OCI-LY1 (cell line): ENCODE data around the gene TIAM1.
A peak's percentile ranks its signal among the peaks of the same experiment; 100 is the strongest.

Experiments used
- H2AFZ ChIP-seq: fragments of 200-600 bp; sonication (generic), shearing (Covaris generic); 2 replicates; pipeline ENCODE4 v1.6.0; 2014; ENCODE audit warnings: antibody characterized with exemption, mild to moderate bottlenecking, low read length
- H3F3A ChIP-seq: fragments of 200-600 bp; sonication (generic), shearing (Covaris generic); 2 replicates; pipeline ENCODE4 v1.6.0; 2014; ENCODE audit warnings: mild to moderate bottlenecking, antibody characterized with exemption, low read length, moderate library complexity; ENCODE audit not compliant: insufficient read depth
- H3K27ac ChIP-seq: fragments of 200-600 bp; sonication (generic); 2 replicates; pipeline ENCODE4 v1.5.1; 2014; ENCODE audit warnings: low read length, mixed run types, mild to moderate bottlenecking, low read depth; ENCODE audit not compliant: poor library complexity, severe bottlenecking
- H3K27me3 ChIP-seq: fragments of 200-600 bp; sonication (generic); 2 replicates; pipeline ENCODE4 v1.6.0; 2014; ENCODE audit warnings: antibody characterized with exemption, mild to moderate bottlenecking, low read length, moderate library complexity; ENCODE audit not compliant: insufficient read depth
- H3K36me3 ChIP-seq: fragments of 200-600 bp; sonication (generic); 2 replicates; pipeline ENCODE4 v1.6.1; 2014; ENCODE audit warnings: mild to moderate bottlenecking, antibody characterized with exemption, low read length, moderate library complexity, mixed read lengths; ENCODE audit not compliant: insufficient read depth
- H3K4me1 ChIP-seq: fragments of 200-600 bp; sonication (generic); 2 replicates; pipeline ENCODE4 v1.5.1; 2014; ENCODE audit warnings: mild to moderate bottlenecking, low read length, moderate library complexity; ENCODE audit not compliant: insufficient read depth, severe bottlenecking
- H3K4me2 ChIP-seq: fragments of 200-600 bp; sonication (generic), shearing (Covaris generic); 2 replicates; pipeline ENCODE4 v1.6.1; 2014; ENCODE audit warnings: low read length
- H3K4me3 ChIP-seq: fragments of 200-600 bp; sonication (generic); 2 replicates; pipeline ENCODE4 v1.5.1; 2014; ENCODE audit warnings: low read length, low read depth, mild to moderate bottlenecking, mixed read lengths; ENCODE audit not compliant: poor library complexity, severe bottlenecking
- H3K79me2 ChIP-seq: fragments of 200-600 bp; shearing (Covaris generic); 2 replicates; pipeline ENCODE4 v1.6.1; 2016; ENCODE audit warnings: mixed run types, low read length, mixed read lengths; ENCODE audit not compliant: insufficient read depth
- H3K9ac ChIP-seq: fragments of 200-600 bp; sonication (generic), shearing (Covaris generic); 2 replicates; pipeline ENCODE4 v1.6.1; 2014; ENCODE audit warnings: mild to moderate bottlenecking, low read length, mixed read lengths
- H3K9me2 ChIP-seq: fragments of 200-600 bp; sonication (generic), shearing (Covaris generic); 2 replicates; pipeline ENCODE4 v1.6.1; 2014; ENCODE audit warnings: low read depth, mild to moderate bottlenecking, low read length, mixed read lengths
- H3K9me3 ChIP-seq: fragments of 200-600 bp; shearing (Covaris generic); 2 replicates; pipeline ENCODE4 v1.6.1; 2014; ENCODE audit warnings: low read length, mixed read lengths
- H4K20me1 ChIP-seq: fragments of 200-600 bp; sonication (generic), shearing (Covaris generic); 2 replicates; pipeline ENCODE4 v1.6.0; 2016; ENCODE audit warnings: mild to moderate bottlenecking, low read length; ENCODE audit not compliant: insufficient read depth
- EZH2 ChIP-seq: fragments of 200-600 bp; sonication (generic), shearing (Covaris generic); IDR thresholded peaks from 2 replicates; pipeline ENCODE4 v1.8.0; 2017; ENCODE audit warnings: borderline replicate concordance, mixed run types, mild to moderate bottlenecking, antibody characterized with exemption, low read length, moderate library complexity, mixed read lengths
- TF ChIP-seq, protein P1 (sequence below): fragments of 200-600 bp; sonication (generic), shearing (Covaris generic); IDR thresholded peaks from 2 replicates; pipeline ENCODE4 v1.5.1; 2017; ENCODE audit warnings: mild to moderate bottlenecking, antibody characterized with exemption, low read length, moderate library complexity, mixed read lengths

Gene TIAM1

DNA sequence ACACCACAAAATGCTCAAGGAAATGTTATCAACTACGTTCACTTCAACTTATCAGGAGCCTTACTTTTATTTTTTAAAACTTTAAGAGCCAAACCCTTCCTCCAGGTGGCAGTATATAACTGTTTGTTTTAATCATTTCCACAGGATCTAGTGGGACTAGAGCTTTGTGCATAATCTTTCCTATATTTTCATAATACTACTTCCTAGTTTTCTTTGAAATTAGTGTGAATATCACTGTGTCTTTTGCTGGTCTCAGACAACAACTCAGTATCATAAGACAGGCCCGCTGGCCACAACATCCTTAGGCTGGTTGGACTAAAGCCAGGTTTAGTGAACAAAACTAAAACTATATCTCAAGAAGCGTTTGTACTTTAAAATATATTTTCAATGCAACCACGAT is 145.5 kb downstream of the TIAM1 start:
- Histone ChIP-seq H4K20me1 (no peaks in the 10 kb centered on the region), H3K9me2 (no peaks in the 10 kb centered on the region), H2AFZ (no peak overlapping the region), H3K4me3 (no peak overlapping the region), H3K27ac (no peak overlapping the region), H3K36me3 (no peaks in the 10 kb centered on the region), H3K9ac (no peak overlapping the region), H3K9me3 (no peaks in the 10 kb centered on the region), H3K79me2 (no peaks in the 10 kb centered on the region), H3F3A (no peaks in the 10 kb centered on the region), H3K4me2 (no peak overlapping the region), H3K4me1 (peaks cover 8% of the 10 kb centered on the region), H3K27me3 (no peaks in the 10 kb centered on the region)
- TF ChIP-seq, protein P1, sequence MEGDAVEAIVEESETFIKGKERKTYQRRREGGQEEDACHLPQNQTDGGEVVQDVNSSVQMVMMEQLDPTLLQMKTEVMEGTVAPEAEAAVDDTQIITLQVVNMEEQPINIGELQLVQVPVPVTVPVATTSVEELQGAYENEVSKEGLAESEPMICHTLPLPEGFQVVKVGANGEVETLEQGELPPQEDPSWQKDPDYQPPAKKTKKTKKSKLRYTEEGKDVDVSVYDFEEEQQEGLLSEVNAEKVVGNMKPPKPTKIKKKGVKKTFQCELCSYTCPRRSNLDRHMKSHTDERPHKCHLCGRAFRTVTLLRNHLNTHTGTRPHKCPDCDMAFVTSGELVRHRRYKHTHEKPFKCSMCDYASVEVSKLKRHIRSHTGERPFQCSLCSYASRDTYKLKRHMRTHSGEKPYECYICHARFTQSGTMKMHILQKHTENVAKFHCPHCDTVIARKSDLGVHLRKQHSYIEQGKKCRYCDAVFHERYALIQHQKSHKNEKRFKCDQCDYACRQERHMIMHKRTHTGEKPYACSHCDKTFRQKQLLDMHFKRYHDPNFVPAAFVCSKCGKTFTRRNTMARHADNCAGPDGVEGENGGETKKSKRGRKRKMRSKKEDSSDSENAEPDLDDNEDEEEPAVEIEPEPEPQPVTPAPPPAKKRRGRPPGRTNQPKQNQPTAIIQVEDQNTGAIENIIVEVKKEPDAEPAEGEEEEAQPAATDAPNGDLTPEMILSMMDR: peak; percentile 66
- TF ChIP-seq EZH2: no peak

DNA sequence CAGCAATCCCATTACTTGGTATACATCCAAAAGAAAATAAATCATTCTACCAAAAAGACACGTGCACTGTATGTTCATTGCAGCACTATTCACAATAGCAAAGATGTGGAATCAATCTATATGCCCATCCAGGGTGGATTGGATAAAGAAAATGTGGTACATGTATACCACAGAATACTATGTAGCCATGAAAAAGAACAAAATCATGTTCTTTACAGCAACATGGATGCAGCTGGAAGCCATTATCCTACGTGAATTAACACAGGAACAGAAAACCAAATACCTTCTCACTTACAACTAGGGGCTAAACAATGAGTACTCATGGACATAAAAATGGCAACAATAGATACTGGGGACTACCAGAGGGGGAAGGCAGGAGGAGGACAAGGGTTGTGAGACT is 147.3 kb downstream of the TIAM1 start:
- H3K4me1 ChIP-seq: peaks cover 7% of the 10 kb centered on the region
- no peak overlapping the region for H3K4me3 ChIP-seq
- H3K27me3 ChIP-seq: no peaks in the 10 kb centered on the region
- H3K36me3 ChIP-seq: no peaks in the 10 kb centered on the region
- no peaks in the 10 kb centered on the region for H3K9me3 ChIP-seq
- no peak overlapping the region for H3K9ac ChIP-seq
- TF ChIP-seq EZH2: no peak
- TF ChIP-seq, protein P1: no peak
- no peaks in the 10 kb centered on the region for H3K79me2 ChIP-seq
- H2AFZ ChIP-seq: no peak overlapping the region
- no peaks in the 10 kb centered on the region for H4K20me1 ChIP-seq
- H3F3A ChIP-seq: no peaks in the 10 kb centered on the region
- H3K27ac ChIP-seq: no peak overlapping the region
- no peak overlapping the region for H3K4me2 ChIP-seq
- no peaks in the 10 kb centered on the region for H3K9me2 ChIP-seq

DNA sequence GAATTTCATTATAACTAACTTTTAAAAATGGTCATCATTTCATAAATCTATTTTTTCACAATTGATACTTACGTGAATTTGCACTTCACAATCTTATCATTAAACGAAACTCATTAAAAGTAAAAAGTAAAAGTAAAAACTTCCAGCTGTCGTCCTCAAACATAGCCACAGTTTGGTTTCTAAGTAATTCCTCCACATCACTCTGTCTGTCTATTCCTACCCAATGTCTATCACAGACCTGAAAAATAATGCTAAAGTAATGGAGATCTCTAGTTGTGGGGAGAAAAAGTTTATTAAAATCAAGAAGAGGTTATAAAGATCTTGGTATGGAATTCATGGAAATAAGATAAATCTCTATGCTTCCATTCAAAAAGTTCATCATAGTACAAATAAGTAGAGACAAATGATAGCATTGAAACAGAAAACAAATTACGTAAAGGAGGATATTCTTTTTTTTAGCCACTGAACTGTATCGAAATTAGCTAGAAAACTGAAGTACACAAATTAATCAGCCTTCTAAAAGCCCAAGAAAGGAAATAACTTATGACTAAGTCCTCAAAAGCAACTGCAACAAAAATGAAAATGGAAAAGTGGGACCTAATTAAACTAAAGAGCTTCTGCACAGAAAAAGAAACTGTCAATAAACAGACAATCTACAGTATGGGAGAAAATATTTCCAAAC is 148.6 kb downstream of the TIAM1 start:
- H4K20me1 ChIP-seq: no peaks in the 10 kb centered on the region
- no peak overlapping the region for H3K4me2 ChIP-seq
- TF ChIP-seq, protein P1: no peak
- TF ChIP-seq EZH2: no peak
- no peaks in the 10 kb centered on the region for H3K79me2 ChIP-seq
- no peak overlapping the region for H3K4me3 ChIP-seq
- H3K27me3 ChIP-seq: no peaks in the 10 kb centered on the region
- no peak overlapping the region for H3K27ac ChIP-seq
- no peaks in the 10 kb centered on the region for H3K4me1 ChIP-seq
- no peaks in the 10 kb centered on the region for H3K36me3 ChIP-seq
- no peaks in the 10 kb centered on the region for H3K9me2 ChIP-seq
- H3F3A ChIP-seq: no peaks in the 10 kb centered on the region
- H3K9me3 ChIP-seq: no peaks in the 10 kb centered on the region
- no peak overlapping the region for H2AFZ ChIP-seq
- no peak overlapping the region for H3K9ac ChIP-seq
